ENCODE data around the gene RAF1.

RAF1 gene

GRCh38 chr3:12620729-12621128, 43.2 kb downstream of the RAF1 start:
- no peak for TF ChIP-seq CTCF (IDR thresholded peaks at IDR 0.05; ENCODE audit: extremely low read depth, insufficient read depth, missing control alignments)
- DNase-seq (ENCODE audit: low spot score), result no peak
- in situ Hi-C loops (cut with MboI; ENCODE audit: low pct_unique_long_range_greater_than_20kb, low sequenced_read_pairs, unreplicated experiment), result no loop called here

GRCh38 chr3:12620305-12620704, 43.6 kb downstream of the RAF1 start:
- TF ChIP-seq CTCF (IDR thresholded peaks at IDR 0.05; ENCODE audit: extremely low read depth, insufficient read depth, missing control alignments), result no peak

GRCh38 chr3:12618426-12618825, 45.5 kb downstream of the RAF1 start:
- no peak for TF ChIP-seq CTCF (IDR thresholded peaks at IDR 0.05; ENCODE audit: extremely low read depth, insufficient read depth, missing control alignments)
- no peak for DNase-seq (ENCODE audit: low spot score)
- in situ Hi-C loops (cut with MboI; ENCODE audit: low pct_unique_long_range_greater_than_20kb, low sequenced_read_pairs, unreplicated experiment), result no loop called here

More at GRCh38 chr3:12620305-12620704, 43.6 kb downstream of the RAF1 start:
- in situ Hi-C loops (cut with MboI; ENCODE audit: low pct_unique_long_range_greater_than_20kb, low sequenced_read_pairs, unreplicated experiment), result no loop called here
- DNase-seq (ENCODE audit: low spot score), result no peak

GRCh38 chr3:12615266-12615665, 48.7 kb downstream of the RAF1 start:
- in situ Hi-C loops (cut with MboI; ENCODE audit: low pct_unique_long_range_greater_than_20kb, low sequenced_read_pairs, unreplicated experiment), result no loop called here
- TF ChIP-seq CTCF (IDR thresholded peaks at IDR 0.05; ENCODE audit: extremely low read depth, insufficient read depth, missing control alignments), result no peak
- no peak for DNase-seq (ENCODE audit: low spot score)

GRCh38 chr3:12613250-12613649, 50.7 kb downstream of the RAF1 start:
- DNase-seq (ENCODE audit: low spot score), result no peak
- no peak for TF ChIP-seq CTCF (IDR thresholded peaks at IDR 0.05; ENCODE audit: extremely low read depth, insufficient read depth, missing control alignments)
- in situ Hi-C loops (cut with MboI; ENCODE audit: low pct_unique_long_range_greater_than_20kb, low sequenced_read_pairs, unreplicated experiment), result no loop called here

GRCh38 chr3:12612514-12613226, 51.2 kb downstream of the RAF1 start:
- in situ Hi-C loops (cut with MboI; ENCODE audit: low pct_unique_long_range_greater_than_20kb, low sequenced_read_pairs, unreplicated experiment), result no loop called here
- DNase-seq (ENCODE audit: low spot score), result no peak
- TF ChIP-seq CTCF (IDR thresholded peaks at IDR 0.05; ENCODE audit: extremely low read depth, insufficient read depth, missing control alignments), result no peak

Measured in GM13977 (cell line).